RPMI7951 (cell line): ENCODE data around the gene CIB1. TPM values are rescaled to one million over a fixed set of nuclear protein-coding genes. Genes with fewer than 3 reads are reported as not detected.

ENCODE experiments used
- DNase-seq: peaks from one replicate; pipeline ENCODE4 v3.0.0-alpha.2; 2012; ENCODE audit warnings: low read depth
- total RNA-seq: library from RNA; depleted of rRNA; stranded (reverse); fragments of >200 nt; shearing (Covaris generic); gene quantifications from 2 replicates; pipeline ENCODE4 v1.2.3, GENCODE V29; 2014

The CIB1 gene
- total RNA-seq, 1 experiment from 2014 or later, result 86.9 TPM

- DNase-seq, result no peak
These were observed 7.1 kb upstream of the CIB1 start for GRCh38 chr15:90240856-90241255.

- no peak for DNase-seq
These were observed 5.6 kb upstream of the CIB1 start for GRCh38 chr15:90239371-90239770.

GRCh38 chr15:90234096-90234988 is 601 bp upstream of the CIB1 start, which contains the start of gene GDPGP1:
Gene GDPGP1, plus strand, starts transcription at chr15:90234209. Its CDS starts 6,700 bp downstream, at chr15:90240909.
- DNase-seq, result no peak

GRCh38 chr15:90232941-90233386 is 777 bp downstream of the CIB1 start:
- no peak for DNase-seq

- no peak for DNase-seq
These were observed 1.5 kb downstream of the CIB1 start for GRCh38 chr15:90232196-90232595.

- no peak for DNase-seq
These were observed 2.4 kb downstream of the CIB1 start for GRCh38 chr15:90231028-90232017.

- DNase-seq, result no peak
These were observed 3.1 kb downstream of the CIB1 start for GRCh38 chr15:90230610-90231009.

- DNase-seq, result no peak
These were observed 3.7 kb downstream of the CIB1 start for GRCh38 chr15:90230071-90230494.

- no peak for DNase-seq
These were observed 4.8 kb downstream of the CIB1 start for GRCh38 chr15:90228960-90229359.

- DNase-seq, result no peak
These were observed 5.6 kb downstream of the CIB1 start for GRCh38 chr15:90227816-90228772.

GRCh38 chr15:90227336-90227735 is 6.4 kb downstream of the CIB1 start:
- no peak for DNase-seq

GRCh38 chr15:90225504-90226234 is 8.1 kb downstream of the CIB1 start:
- no peak for DNase-seq

- DNase-seq, result no peak
These were observed 8.7 kb downstream of the CIB1 start for GRCh38 chr15:90225047-90225446.

GRCh38 chr15:90223441-90224165 is 10.1 kb downstream of the CIB1 start:
- no peak for DNase-seq

- no peak for DNase-seq
These were observed 11.2 kb downstream of the CIB1 start for GRCh38 chr15:90222547-90222946.

- peak; percentile 70 for DNase-seq
These were observed 12.4 kb downstream of the CIB1 start for GRCh38 chr15:90221246-90221900.

GRCh38 chr15:90219421-90220141 is 14.2 kb downstream of the CIB1 start:
- no peak for DNase-seq

GRCh38 chr15:90217671-90218394 is 15.9 kb downstream of the CIB1 start:
- no peak for DNase-seq
